Stimulated activated CD4-positive, alpha-beta T cell treated with anti-CD3 and anti-CD28 coated beads, Interleukin-1b, Interleukin-23, amount 100 ng/mL, for 1 hour (primary cell): ENCODE measurements around the gene IFNW1.
"Not testable (repeated sequence)": the region's sequence is repeated elsewhere in the genome, so short reads cannot be mapped to it uniquely, and the experiment has no call there.

Experiments
- DNase-seq, 2 donors: peaks; one replicate each; pipeline ENCODE4 v3.0.0-alpha.2; 2020; ENCODE audit warnings: low read depth in 2 of 2

IFNW1 gene

GRCh38 chr9:21141427-21141882 is at the start of gene IFNW1:
TSS of gene IFNW1 (minus strand) at chr9:21141832. CDS start at chr9:21141570, 262 bp downstream.
- DNase-seq, result no peak

GRCh38 chr9:21187487-21187886 is 45.9 kb upstream of the IFNW1 start, which contains the start of gene IFNA4:
TSS of gene IFNA4 (minus strand) at chr9:21187587. CDS start at chr9:21187531, 56 bp downstream.
- not testable (repeated sequence) for DNase-seq

GRCh38 chr9:21182810-21183736 is 41.4 kb upstream of the IFNW1 start:
- not testable (repeated sequence) for DNase-seq

GRCh38 chr9:21174671-21175070 is 33.0 kb upstream of the IFNW1 start:
- no peak for DNase-seq

- no peak for DNase-seq
Observed at GRCh38 chr9:21172156-21172555, 30.5 kb upstream of the IFNW1 start.

- no peak for DNase-seq
Observed at GRCh38 chr9:21171351-21171750, 29.7 kb upstream of the IFNW1 start.

- not testable (repeated sequence) for DNase-seq
Observed at GRCh38 chr9:21166560-21166959, 24.9 kb upstream of the IFNW1 start, which contains the start of gene IFNA21. TSS of gene IFNA21 (minus strand) at chr9:21166660. CDS start at chr9:21166612, 48 bp downstream.

GRCh38 chr9:21165516-21165915 is 23.9 kb upstream of the IFNW1 start:
- DNase-seq, result no peak

- no peak for DNase-seq
Observed at GRCh38 chr9:21160178-21160577, 18.5 kb upstream of the IFNW1 start.

GRCh38 chr9:21155501-21155900 is 13.9 kb upstream of the IFNW1 start:
- no peak for DNase-seq

GRCh38 chr9:21154018-21154608 is 12.5 kb upstream of the IFNW1 start:
- no peak for DNase-seq

- no peak for DNase-seq
Observed at GRCh38 chr9:21153336-21154017, 11.8 kb upstream of the IFNW1 start.

- DNase-seq, result no peak
Observed at GRCh38 chr9:21144603-21145002, 3.0 kb upstream of the IFNW1 start.

GRCh38 chr9:21137020-21137419 is 4.6 kb downstream of the IFNW1 start:
- DNase-seq, result no peak

GRCh38 chr9:21135736-21136135 is 5.9 kb downstream of the IFNW1 start:
- DNase-seq, result no peak

- not testable (repeated sequence) for DNase-seq
Observed at GRCh38 chr9:21128186-21128585, 13.4 kb downstream of the IFNW1 start.

- DNase-seq, result no peak
Observed at GRCh38 chr9:21121595-21122251, 19.9 kb downstream of the IFNW1 start.

- no peak for DNase-seq
Observed at GRCh38 chr9:21121079-21121478, 20.6 kb downstream of the IFNW1 start.

GRCh38 chr9:21119093-21119770 is 22.4 kb downstream of the IFNW1 start:
- no peak for DNase-seq

GRCh38 chr9:21114311-21114710 is 27.3 kb downstream of the IFNW1 start:
- no peak for DNase-seq
